K562 (cell line): ENCODE measurements around the gene TIFAB. TPM values are rescaled to one million over a fixed set of nuclear protein-coding genes. Genes with fewer than 3 reads are reported as not detected.

Experiments used
- CBFA2T2 ChIP-seq: fragments of 450-650 bp; conservative IDR thresholded peaks from 2 replicates; pipeline ENCODE4 v1.6.1; 2017; ENCODE audit warnings: mild to moderate bottlenecking
- CBFA2T3 ChIP-seq: fragments of 450-650 bp; IDR thresholded peaks from 2 replicates; pipeline ENCODE4 v1.6.1; 2017
- CREB3 ChIP-seq: fragments of 450-650 bp; conservative IDR thresholded peaks from 2 replicates; pipeline ENCODE4 v1.6.1; 2016; ENCODE audit warnings: missing genetic modification characterization, low read depth, mild to moderate bottlenecking, missing compliant biosample characterization, moderate library complexity
- E2F4 ChIP-seq: sonication (generic); formaldehyde crosslinking; IDR thresholded peaks from 2 replicates; pipeline ENCODE4 v1.8.0; 2022; ENCODE audit warnings: mild to moderate bottlenecking, low read depth, missing genetic modification reagents
- ESRRB ChIP-seq: fragments of 250-450 bp; sonication (Bioruptor Pico); IDR thresholded peaks from 2 replicates; pipeline ENCODE4 v1.5.0; 2020; ENCODE audit warnings: mild to moderate bottlenecking, moderate library complexity, borderline replicate concordance
- FOXJ3 ChIP-seq: sonication (generic); formaldehyde crosslinking; IDR thresholded peaks from 2 replicates; pipeline ENCODE4 v1.4.0; 2020; ENCODE audit warnings: mild to moderate bottlenecking, missing genetic modification reagents
- IRF1 ChIP-seq: sonication (generic); formaldehyde crosslinking; IDR thresholded peaks from 2 replicates; pipeline ENCODE4 v1.8.0; 2022; ENCODE audit warnings: missing genetic modification reagents, mild to moderate bottlenecking, borderline replicate concordance
- JUND ChIP-seq, 2 experiments: IDR thresholded peaks; 2 replicates in 1 of 2; 3 replicates in 1 of 2; pipeline ENCODE4 v1.6.1; 2011; ENCODE audit warnings: borderline replicate concordance in 2 of 2, low read depth in 2 of 2, low read length in 2 of 2, improper control_type of control experiment in 1 of 2, missing biosample characterization in 1 of 2, missing genetic modification characterization in 1 of 2, missing genetic modification reagents in 1 of 2
- MAFK ChIP-seq: IDR thresholded peaks from 2 replicates; pipeline ENCODE4 v1.6.1; 2011; ENCODE audit warnings: low read length, improper control_type of control experiment
- MEF2A ChIP-seq: IDR thresholded peaks from 2 replicates; pipeline ENCODE4 v1.6.1; 2011; ENCODE audit warnings: low read depth, mild to moderate bottlenecking, low read length, moderate library complexity; ENCODE audit not compliant: control insufficient read depth
- MTA1 ChIP-seq: fragments of 450-650 bp; IDR thresholded peaks from 2 replicates; pipeline ENCODE4 v1.6.1; 2017; ENCODE audit warnings: borderline replicate concordance
- MXI1 ChIP-seq: IDR thresholded peaks from 2 replicates; pipeline ENCODE4 v1.6.1; 2011; ENCODE audit warnings: low read depth, mild to moderate bottlenecking, improper control_type of control experiment, low read length
- NFXL1 ChIP-seq: fragments of 450-650 bp; formaldehyde crosslinking; IDR thresholded peaks from 2 replicates; pipeline ENCODE4 v1.4.0; 2021; ENCODE audit warnings: mild to moderate bottlenecking
- POLR3G ChIP-seq: IDR thresholded peaks from 2 replicates; pipeline ENCODE4 v1.6.1; 2011; ENCODE audit not compliant: insufficient read length, insufficient replicate concordance; ENCODE audit errors: extremely low read depth
- SRSF3 ChIP-seq: fragments of 200-400 bp; formaldehyde crosslinking; IDR thresholded peaks from 2 replicates; pipeline ENCODE4 v1.6.1; 2016; ENCODE audit warnings: mild to moderate bottlenecking, low read length, moderate library complexity; ENCODE audit not compliant: insufficient read depth
- ZHX1 ChIP-seq: fragments of 150-350 bp; conservative IDR thresholded peaks from 2 replicates; pipeline ENCODE4 v1.6.1; 2014; ENCODE audit warnings: low read length
- ZNF175 ChIP-seq: fragments of 200-800 bp; sonication (Bioruptor generic); IDR thresholded peaks from 2 replicates; pipeline ENCODE4 v1.6.1; 2016; ENCODE audit warnings: low read depth, mild to moderate bottlenecking, missing genetic modification characterization, missing compliant biosample characterization
- ZNF239 ChIP-seq: fragments of 250-450 bp; sonication (Bioruptor Pico); IDR thresholded peaks from 2 replicates; pipeline ENCODE4 v1.4.0; 2020; ENCODE audit warnings: mild to moderate bottlenecking
- ZNF699 ChIP-seq: fragments of 250-450 bp; sonication (Bioruptor Pico); IDR thresholded peaks from 2 replicates; pipeline ENCODE4 v1.8.0; 2021; ENCODE audit warnings: mild to moderate bottlenecking, moderate library complexity; ENCODE audit not compliant: insufficient replicate concordance
- ZNF77 ChIP-seq: fragments of 250-450 bp; sonication (Bioruptor Pico); IDR thresholded peaks from 2 replicates; pipeline ENCODE4 v1.5.0; 2020
- polyA plus RNA-seq, 8 experiments: library from polyadenylated mRNA; depleted of rRNA in 4 of 8; stranded (reverse) in 5 of 8; unstranded in 3 of 8; fragments of >200 nt; fragmentation: Nextera tagmentation in 2 of 8; fragmentation: Illumina TruSeq in 1 of 8; extraction: Ambion mirVana in 2 of 8; extraction: Trizol in 1 of 8; gene quantifications; 2 replicates each; pipeline versions ENCODE4 v1.2.1 to v1.2.3, GENCODE V29; 2011 to 2014; ENCODE audit warnings: inconsistent platforms in 1 of 8, missing spikeins in 1 of 8
- total RNA-seq, 7 experiments: library from RNA; depleted of rRNA in 6 of 7; stranded (reverse); fragments of >200 nt in 6 of 7; fragmentation: Illumina TruSeq in 2 of 7; extraction: Trizol in 2 of 7; gene quantifications; 2 replicates each; pipeline versions ENCODE4 v1.2.1 to v1.2.3, GENCODE V29; 2011 to 2021; ENCODE audit warnings: low replicate concordance in 1 of 7

TIFAB gene
- total and polyA plus RNA-seq, 9 of the 15 experiments (the other 6 are each of a cell fraction or from before 2014, with no cell fraction given), result not detected

- no peak for TF ChIP-seq ZNF699 (CRISPR knock-in tag)
- no peak for TF ChIP-seq ZHX1
- no peak for TF ChIP-seq MTA1
- no peak for TF ChIP-seq CBFA2T2
- TF ChIP-seq CREB3, result peak; percentile 62; the same call in 1 of the 2 replicates
- no peak for TF ChIP-seq ESRRB
- no peak for TF ChIP-seq FOXJ3 (CRISPR knock-in tag)
- no peak for TF ChIP-seq E2F4
- TF ChIP-seq NFXL1, result no peak
- TF ChIP-seq JUND (IDR thresholded peaks at IDR 0.05; ENCODE audit: borderline replicate concordance, low read depth, low read length), result peak; percentile 38
- no peak; the same call in 2 of the 3 replicates for TF ChIP-seq JUND (tag; IDR thresholded peaks at IDR 0.05; ENCODE audit: borderline replicate concordance, low read depth, low read length)
- no peak for TF ChIP-seq SRSF3
- no peak for TF ChIP-seq CBFA2T3
- TF ChIP-seq ZNF77 (CRISPR knock-in tag), result no peak
- TF ChIP-seq POLR3G, result no peak
- no peak for TF ChIP-seq MXI1
- TF ChIP-seq IRF1 (CRISPR knock-in tag), result no peak
- no peak for TF ChIP-seq MAFK
- peak; percentile 70; the same call in 1 of the 2 replicates for TF ChIP-seq ZNF175
- no peak for TF ChIP-seq MEF2A
- TF ChIP-seq ZNF239, result no peak; the same call in 1 of the 2 replicates
Observed at GRCh38 chr5:135398855-135399793, 53.0 kb downstream of the TIFAB start, which contains the start of gene MACROH2A1 (continued).
